Measurements from ENCODE around the gene FAIM2.

DNA sequence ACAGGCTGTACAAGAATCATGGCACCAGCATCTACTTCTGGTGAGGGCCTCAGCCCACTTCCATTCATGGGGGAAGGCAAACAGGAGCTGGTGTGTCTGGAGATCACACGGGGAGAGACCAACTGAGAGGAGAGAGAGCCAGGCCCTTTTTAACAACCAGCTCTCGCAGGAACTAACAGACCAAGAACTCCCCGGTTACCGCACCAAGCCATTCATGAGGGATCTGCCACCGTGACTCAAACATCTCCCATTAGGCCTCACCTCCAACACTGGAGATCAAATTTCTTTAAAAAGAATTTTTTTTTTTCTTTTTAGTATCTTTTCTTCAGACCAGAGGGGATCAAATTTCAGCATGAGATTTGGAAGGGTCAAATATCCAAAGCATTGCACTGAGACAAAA is 30.1 kb upstream of the FAIM2 start:
- TF ChIP-seq, protein P1, sequence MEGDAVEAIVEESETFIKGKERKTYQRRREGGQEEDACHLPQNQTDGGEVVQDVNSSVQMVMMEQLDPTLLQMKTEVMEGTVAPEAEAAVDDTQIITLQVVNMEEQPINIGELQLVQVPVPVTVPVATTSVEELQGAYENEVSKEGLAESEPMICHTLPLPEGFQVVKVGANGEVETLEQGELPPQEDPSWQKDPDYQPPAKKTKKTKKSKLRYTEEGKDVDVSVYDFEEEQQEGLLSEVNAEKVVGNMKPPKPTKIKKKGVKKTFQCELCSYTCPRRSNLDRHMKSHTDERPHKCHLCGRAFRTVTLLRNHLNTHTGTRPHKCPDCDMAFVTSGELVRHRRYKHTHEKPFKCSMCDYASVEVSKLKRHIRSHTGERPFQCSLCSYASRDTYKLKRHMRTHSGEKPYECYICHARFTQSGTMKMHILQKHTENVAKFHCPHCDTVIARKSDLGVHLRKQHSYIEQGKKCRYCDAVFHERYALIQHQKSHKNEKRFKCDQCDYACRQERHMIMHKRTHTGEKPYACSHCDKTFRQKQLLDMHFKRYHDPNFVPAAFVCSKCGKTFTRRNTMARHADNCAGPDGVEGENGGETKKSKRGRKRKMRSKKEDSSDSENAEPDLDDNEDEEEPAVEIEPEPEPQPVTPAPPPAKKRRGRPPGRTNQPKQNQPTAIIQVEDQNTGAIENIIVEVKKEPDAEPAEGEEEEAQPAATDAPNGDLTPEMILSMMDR (IDR thresholded peaks at IDR 0.05; ENCODE audit: insufficient read depth, low read depth, low read length) = no peak
- TF ChIP-seq EZH2 (IDR thresholded peaks at IDR 0.05; ENCODE audit: insufficient read depth, low read length) = no peak
